UCSD-AML1 (cell line): ENCODE measurements around the gene RANBP17.
"Not testable (repeated sequence)": the region's sequence is repeated elsewhere in the genome, so short reads cannot be mapped to it uniquely, and the experiment has no call there.

Experiments used
- DNase-seq: peaks from one replicate; lab custom pipeline; 2025; ENCODE audit not compliant: unreplicated experiment; lab: John Stamatoyannopoulos, UW

The RANBP17 gene

DNA sequence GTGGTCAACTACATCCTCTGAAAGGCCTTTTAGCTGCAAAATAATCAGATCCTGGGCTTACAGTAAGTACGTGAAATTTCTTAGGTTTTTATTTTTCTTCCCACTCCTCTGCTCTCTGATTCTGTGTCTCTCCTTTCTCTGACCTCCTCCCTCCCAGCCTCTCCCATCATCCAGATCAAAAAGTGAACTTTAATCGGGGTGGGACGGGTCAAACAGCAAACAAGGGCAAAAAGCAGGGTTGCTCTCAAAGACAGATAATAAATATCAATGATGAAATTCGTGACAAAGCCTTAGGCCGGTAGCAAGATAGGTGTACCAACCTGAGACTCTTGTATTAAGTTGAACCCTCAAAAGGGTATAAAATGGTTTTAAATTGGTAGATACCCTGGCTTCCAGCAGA is 76.1 kb downstream of the RANBP17 start:
- no peak for DNase-seq

DNA sequence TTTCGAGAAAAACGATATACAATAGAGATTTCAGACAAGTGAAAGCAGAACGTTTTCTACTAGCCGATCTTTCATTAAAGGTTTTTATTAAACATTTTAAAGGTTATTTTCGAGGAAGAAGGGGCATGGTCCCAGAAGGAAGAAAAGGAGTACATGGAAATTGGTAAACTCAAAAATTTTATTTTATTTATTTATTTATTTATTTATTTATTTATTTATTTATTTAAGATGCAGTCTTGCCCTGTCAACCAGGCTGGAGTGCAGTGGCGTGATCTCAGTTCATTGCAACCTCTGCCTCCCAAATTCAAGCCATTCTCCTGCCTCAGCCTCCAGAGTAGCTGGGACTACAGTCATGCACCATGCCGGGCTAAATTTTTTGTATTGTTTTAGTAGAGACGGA is 77.4 kb downstream of the RANBP17 start:
- no peak for DNase-seq

DNA sequence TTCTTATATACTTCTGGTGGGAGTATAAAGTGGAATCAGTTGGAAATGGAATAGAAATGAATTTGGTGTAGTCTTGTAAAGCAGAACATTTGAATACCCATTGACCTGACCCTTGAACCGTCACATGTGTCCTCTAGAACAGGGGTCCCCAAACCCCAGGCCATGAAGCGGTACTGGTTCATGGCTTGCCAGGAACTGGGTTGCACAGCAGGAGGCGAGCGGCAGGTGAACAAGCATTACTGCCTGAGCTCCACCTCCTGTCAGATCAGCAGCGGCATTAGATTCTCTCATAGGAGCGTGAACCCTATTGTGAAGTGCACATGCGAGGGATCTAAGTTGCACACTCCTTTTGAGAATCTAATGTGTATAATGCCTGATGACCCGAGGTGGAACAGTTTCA is 80.0 kb downstream of the RANBP17 start:
- no peak for DNase-seq

DNA sequence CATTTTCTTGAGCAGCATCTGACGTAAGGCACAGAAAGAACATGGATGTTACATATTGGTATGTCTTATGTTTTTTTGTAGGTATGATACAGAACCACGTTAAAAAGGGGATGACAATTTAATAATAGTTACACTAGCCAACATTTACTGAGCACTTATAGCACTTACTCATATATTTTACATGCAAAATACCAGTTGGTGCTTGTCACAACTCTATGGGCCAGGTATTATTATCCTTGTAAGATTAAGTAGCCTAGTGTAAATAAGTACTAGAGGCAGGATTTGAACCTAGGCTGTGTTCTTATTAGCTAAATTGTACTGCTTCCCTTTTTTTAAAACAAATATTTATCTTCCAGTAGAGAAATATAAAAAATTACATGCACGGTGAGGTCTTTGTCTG is 83.5 kb downstream of the RANBP17 start:
- DNase-seq: no peak

DNA sequence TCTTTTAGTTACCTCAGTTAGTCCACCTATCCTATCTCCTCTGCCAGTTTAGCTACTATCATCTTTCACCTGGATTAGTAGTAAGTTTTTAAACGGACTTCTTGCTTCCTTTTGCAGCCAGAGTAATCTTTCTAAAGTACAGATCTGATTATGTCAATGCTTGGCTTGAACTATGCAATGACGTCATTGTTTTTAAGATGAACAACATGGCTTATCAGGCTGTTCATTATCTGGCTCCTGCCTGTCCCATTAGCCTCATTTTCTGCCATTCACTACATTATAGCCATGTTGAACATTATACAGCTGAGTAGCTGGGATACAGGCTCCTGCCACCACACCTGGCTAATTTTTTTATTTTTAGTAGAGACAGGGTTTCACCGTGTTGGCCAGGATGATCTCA is 98.7 kb downstream of the RANBP17 start:
- no peak for DNase-seq

DNA sequence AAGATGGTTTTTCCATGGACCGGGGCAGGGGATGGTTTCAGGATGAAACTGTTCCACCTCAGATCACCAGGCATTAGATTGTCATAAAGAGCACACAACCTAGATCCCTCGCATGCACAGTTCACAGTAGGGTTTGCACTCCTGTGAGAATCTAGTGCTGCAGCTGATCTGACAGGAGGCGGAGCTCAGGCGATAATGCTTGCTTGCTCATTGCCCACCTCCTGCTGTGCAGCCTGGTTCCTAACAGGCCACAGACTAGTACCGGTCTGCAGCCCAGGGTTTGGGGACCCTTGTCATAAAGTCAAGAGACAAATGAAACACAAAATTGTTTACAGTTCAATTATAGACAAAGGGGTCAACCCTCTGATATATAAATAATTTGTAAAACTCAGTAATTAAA is 101.7 kb downstream of the RANBP17 start:
- no peak for DNase-seq

DNA sequence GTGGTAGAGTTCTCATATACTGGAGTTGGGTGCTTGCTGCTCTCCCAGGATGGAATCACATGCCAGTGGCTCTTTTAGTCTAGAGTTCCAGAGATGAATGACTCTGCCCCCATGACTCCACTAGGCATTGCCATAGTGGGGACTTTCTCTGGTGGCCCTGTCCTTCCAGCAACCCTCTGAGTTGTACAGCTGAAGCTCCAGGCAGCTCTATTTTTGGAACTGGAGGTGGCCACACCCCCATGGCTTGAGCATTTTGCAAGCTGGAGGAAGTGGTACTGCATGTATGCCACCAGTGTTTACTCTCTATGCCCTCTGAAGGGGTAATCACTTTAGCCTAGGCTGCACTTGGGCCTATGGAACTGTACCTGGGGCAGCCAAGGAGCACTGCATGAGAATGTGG is 112.6 kb downstream of the RANBP17 start:
- no peak for DNase-seq

DNA sequence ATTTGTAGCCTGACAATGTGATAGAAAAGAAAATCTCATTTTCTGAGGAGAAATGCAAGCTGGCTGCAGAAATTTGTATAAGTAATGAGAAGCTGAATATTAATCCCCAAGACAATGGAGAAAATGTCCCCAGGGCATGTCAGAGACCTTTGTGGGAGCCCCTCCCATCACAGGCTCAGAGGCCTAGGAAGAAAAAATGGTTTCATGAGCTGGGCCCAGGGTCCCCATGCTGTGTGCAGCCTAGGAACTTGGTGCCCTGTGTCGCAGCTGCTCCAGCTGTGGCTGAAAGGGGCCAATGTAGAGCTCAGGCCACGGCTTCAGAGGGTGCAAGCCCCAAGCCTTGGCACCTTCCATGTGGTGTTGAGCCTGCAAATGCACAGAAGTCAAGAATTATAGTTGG is 118.4 kb downstream of the RANBP17 start:
- DNase-seq: not testable (repeated sequence)

DNA sequence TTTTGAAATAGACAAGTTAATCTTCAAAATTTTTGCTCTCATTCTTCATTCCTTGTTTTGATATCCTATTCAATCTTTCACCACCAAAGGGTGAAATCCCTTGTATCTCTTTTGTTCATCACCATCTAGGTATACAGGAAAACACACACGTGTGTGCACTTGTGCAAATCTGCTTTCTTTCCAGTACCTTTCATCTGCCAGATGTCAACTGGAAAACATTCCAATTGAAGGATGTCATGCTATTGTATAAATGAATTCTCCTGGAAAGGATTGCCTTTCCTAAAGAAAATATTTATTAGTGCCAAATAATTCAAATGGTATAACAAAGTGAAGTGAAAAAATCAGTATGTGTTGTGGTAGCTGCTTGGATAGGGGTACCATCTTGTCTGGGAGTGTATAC is 123.7 kb downstream of the RANBP17 start:
- no peak for DNase-seq

DNA sequence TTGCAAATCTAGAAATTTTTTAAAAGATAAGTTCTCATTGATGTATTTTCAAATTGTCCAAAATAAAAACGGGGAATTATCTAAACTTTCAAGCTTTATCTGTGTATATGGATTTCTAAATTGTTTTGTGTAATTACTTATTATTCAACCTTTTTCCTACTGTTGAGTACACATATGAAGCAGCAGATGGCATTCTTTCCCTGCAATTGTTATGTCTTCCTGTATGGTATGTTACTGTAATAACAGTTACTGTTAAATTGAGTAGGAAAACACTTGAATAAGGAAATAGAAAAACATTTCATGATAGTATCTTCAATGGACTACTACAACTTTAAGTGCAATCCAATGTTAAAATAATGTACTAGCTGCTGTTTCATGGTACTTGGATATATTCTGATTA is 124.8 kb downstream of the RANBP17 start:
- DNase-seq: no peak

DNA sequence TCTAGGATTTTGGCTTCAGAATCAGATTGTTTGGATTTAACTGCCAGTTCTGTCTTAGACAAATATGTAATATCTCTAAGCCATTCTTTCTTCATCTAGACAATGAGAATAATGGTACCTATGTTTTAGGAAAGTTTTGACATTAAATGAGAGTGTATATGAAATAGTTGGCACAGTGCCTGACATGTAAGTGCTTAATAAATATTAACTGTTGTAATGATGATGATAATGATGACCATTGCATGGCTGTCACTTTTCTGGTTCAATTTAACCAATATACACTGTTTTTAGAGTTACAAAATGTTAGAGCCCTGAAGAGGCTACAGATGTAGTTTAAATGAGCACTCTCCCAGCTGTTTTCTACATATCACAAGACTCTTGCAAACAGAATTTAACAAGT is 131.7 kb downstream of the RANBP17 start:
- DNase-seq: no peak

DNA sequence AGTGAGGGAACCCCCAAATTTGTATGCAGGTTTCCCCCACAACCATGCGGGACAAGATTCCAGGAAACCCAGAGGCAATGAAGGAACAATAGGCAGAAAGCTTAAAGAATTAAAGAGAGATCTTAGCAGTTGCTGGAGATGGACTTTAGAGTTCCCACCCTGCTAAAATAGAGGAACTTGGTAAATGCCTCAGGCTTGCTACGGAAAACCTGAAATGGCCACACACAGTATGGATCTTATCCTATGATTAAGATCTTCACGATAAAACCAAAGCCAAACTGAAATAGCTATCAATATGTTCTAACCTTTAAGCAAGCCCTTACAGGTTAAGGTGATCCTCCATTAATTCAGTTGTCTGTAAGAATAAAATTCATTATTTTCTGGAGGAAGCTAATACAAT is 148.3 kb downstream of the RANBP17 start:
- DNase-seq: no peak

DNA sequence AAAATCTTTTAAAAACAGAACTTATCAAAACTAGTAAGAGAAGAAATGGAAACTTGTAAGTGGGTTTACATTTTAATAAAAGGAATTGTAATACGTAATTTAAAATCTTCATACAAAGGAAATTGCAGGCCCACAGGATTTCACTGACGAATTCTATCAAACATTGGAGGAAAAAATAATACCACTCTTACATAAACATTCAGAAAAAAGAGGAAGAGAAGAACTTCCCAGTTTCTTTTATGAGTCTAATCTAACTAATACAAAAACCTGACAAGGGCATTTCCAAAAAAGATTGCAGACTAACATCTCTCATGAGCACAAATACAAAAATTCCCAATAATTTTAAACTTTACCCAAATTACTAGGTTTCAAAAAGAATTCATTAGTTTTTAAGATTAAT is 149.0 kb downstream of the RANBP17 start:
- no peak for DNase-seq

DNA sequence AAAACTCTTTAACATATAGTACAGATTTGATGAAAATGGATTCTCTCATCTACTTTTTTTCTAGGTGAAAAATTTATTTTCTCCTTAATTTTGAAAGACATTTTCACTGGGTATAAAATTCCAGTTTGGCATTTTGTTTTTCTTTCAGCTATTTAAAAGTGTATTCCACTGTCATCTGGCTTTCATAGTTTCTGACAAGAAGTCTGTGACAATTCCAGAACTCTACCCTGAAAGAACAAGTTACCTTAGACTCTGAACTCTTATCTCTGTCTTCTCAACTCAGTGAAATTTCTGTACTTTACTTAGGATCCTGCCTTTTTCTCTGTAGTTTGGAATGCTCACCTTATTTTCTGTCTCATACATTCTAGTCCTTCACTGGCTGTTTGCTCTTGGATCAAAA is 161.7 kb downstream of the RANBP17 start:
- DNase-seq: no peak

DNA sequence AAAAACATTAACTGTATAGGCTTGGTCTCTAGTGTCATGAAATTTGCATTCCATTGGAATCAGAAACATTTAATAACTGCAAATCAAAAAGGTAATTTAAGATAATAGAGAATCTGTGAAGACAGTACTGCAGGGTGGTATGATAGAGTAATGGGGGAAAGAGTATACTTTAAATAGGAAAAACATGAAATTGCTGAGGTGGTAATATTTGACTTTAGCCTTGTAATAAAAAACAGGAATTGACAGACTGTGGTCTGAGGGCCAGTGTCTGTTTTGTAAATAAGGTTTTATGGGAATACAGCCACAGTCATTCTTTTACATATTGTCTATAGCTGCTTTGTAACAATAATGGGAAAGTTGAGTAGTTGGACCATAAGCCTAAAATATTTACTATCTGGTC is 162.3 kb downstream of the RANBP17 start:
- no peak for DNase-seq

DNA sequence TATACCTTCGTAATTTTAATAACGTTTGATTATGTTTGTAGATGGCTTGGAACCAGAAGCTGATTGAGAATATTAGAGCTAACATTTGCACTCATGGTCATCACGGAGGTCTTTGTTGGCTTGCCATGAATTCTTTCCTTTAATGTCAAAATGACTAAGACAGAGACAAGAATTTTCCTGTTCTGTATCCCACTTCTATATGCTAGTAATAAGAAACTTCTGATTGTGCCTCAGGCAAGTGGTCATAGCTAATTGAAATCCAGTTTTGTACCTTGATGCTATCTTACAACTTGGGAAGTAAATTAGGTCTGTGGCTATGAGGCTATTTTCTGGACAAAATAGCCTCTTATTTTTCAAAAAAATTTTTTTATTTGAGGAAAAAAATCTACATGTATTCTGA is 167.6 kb downstream of the RANBP17 start:
- DNase-seq: no peak

DNA sequence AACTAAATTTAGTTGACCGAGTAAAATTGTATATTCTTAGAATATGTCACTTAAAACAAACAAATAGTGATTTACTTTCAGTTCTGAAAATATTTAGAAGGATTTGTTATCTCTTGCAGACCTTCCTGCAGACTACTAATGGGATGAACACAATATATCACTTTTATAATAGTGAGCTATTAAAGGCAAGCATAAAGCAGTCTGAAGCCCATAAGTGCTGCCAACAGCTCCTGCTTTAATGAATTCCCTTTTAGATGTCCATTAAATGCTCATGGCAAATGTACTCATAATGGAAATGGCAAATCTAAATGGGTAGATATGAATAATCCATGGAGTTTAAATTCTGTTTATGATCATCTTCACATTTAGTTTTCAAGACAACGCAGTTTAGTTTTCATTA is 170.2 kb downstream of the RANBP17 start:
- no peak for DNase-seq

DNA sequence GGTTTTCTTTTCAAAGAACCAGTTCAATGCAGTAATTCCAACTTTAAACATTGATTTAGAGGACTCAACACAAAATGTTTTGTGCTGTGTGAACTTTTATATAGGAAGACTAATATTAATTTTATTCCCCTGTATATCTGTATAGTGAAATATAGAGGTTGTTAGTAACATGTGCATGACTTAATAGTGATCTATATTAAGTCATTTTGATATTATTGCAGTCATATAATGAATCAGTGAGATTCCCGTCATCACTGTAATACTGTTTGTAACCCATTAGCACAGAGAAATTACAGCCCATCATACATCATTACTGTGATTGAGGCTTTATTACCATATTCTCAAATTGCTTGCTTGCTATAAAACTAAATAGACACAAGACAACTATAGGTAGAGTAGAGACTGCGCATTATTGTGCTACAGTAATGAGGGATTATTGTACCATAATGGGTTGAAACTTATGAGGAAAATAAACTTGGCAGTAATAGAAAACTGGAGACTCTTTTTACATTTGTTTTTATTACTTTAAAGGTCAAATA is 170.7 kb downstream of the RANBP17 start:
- no peak for DNase-seq

DNA sequence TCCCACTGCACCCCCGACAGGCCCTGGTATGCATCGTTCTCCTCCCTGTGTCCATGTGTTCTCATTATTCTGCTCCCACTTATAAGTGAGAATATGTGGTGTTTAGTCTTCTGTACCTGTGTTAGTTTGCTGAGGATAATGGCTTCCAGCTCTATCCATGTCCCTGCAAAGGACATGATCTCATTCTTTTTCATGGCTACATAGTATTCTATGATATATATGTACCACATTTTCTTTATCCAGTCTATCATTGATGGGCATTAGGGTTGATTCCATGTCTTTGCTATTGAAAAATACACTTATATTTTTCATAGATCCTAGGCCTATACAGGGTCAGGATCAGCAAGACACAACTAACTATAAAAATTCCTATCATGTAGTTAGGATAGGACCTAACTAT is 180.1 kb downstream of the RANBP17 start:
- DNase-seq: not testable (repeated sequence)

DNA sequence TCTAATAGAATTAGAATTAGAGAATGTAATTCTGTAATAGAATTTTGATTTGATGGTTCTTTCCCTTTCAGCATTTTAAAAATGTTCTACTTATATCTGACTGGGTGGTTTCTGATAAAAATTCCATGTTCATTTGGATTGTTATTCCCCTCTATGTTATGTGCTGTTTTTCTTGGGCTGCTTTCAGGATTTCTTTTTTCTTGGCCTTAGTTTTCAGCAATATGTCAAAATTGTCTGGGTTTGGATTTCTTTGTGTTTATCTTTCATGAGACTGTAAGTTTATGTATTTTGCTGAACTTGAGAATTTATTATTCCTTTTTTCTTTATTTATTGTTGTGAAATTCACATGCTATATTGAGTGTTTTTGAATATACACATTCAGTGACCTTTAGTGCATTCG is 189.1 kb downstream of the RANBP17 start:
- DNase-seq: no peak

DNA sequence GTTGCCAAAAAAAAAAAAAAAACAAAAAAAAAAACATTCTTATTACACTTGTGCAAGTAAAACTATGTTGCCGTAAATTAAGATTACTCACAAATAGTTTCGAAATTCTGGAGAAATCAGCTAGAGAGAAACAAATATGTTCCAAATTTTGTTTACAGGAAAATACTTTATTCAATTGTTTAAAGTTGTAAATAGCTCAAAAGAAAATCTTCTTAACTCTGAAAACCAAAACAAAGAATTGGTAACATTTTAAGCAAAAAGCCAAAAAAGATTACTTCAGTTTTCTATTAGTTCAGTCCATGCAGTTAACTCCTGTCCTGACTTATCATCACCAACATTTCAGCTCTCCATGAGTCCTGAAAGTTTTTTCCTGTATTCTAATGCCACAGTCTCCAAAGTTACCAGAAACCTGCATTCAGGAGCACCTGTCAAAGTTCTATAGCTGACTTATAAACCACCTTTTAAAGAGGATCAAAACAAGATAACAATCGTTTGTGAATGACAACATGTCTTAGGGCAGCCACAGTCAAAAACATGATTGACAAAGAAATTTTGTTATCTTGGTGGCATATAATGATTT is 194.1 kb downstream of the RANBP17 start:
- DNase-seq: no peak

DNA sequence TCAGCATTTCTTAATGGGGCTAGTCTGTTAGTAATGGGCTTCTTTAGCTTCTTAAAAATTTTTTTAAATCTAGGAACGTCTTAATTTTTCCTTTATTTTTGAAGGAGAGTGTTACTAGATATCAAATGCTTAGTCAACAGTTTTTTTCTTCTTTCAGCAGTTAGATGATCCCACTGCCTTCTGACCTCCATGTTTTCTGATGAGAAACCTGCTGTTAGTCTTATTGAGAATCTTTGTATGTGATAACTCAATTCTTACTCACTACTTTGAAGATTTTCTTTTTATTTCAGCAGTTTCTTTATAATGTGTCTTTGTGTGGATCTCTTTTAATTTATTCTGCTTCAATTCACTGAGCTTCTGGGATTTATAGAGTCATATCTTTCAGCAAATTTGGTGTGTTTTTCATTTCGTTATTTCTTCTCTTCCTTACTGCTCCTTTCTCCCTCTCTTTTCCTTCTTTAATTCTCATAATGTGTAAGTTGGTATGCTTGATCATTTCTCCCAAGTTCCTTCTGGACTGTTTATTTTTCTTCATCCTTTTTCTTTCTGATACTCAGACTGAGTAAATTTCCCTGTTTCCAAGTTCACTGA is 205.8 kb downstream of the RANBP17 start:
- no peak for DNase-seq

DNA sequence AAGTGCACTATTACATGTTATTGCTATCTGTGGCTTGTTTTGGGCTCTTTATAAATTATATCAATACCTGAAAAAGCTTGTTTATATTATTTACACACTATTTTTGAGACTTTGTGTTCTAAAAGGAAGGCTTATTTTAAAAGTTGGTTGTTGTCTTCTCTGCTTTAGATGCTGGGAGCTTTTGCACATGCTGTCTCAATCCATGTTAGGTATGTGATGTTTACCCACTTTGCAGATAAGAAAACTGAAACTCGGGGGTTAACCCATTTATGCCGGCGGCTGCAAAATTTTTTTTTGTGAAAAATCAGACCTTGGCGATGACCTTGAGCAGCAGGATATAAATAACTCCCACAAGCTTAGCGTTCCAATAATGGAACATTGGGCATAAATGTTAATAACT is 212.9 kb downstream of the RANBP17 start:
- DNase-seq: no peak
